NCI-H1436 treated with DMSO at 0.1 percent for 48 hours (cell line): ENCODE results near the gene EBI3.
"Not testable (repeated sequence)": the region's sequence is repeated elsewhere in the genome, so short reads cannot be mapped to it uniquely, and the experiment has no call there.

Experiments
- DNase-seq: peaks from one replicate; lab custom pipeline; 2025; lab: John Stamatoyannopoulos, UW

The EBI3 gene

GRCh38 chr19:4200940-4201542 lies 28.3 kb upstream of the EBI3 start:
- no peak for DNase-seq

DNA sequence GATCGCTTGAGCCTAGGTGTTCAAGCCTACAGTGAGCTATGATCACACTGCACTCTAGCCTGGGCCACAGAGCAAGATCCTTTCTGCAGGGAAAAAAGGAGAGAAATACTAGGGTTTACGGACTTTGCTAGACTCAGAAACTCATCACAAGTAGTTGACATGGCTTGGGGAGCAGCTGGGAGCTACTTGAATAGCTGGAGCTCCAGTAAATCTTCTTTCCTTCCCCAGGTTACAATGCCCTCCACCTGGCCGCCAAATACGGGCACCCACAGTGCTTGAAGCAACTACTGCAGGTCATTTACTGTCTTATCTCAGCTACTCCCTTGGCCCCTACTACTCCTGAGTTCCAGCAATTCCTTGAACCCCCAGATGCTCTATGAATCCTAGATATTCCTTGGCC lies 27.5 kb upstream of the EBI3 start:
- no peak for DNase-seq

GRCh38 chr19:4206818-4207484 lies 22.4 kb upstream of the EBI3 start:
- no peak for DNase-seq

DNA sequence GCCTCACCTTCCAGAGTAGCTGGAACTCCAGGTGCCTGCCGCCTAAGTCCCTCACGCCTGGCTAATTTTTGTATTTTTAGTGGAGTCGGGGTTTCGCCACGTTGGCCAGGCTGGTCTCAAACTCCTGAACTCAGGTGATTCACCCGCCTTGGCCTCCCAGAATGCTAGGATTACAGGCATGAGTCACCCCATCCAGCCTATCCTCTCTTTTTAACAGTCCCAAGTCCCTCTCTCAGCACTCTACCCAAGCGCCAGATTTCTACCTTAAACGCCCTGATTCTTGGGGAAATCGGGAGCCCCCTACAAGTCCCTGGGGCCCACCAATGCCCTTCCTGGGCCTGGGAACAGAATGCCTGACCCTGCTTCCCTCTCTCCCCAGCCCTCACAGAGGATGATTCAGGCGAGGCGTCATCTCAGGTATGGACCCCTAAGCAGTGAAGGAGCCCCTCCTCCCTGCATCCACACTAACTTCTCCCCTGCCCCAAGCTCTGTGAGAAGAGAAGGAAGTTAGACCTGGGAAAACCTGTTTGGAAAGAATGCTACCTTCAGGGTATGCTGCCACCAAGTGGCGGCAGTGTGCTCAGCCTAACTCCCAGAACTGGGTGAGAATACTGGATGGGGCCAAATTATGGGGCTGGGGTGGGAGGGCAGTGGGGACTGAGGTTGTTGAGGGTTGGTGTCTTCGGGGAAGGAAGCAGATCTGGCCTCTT lies 20.8 kb upstream of the EBI3 start:
- no peak for DNase-seq

- DNase-seq: no peak
These were observed 19.1 kb upstream of the EBI3 start for GRCh38 chr19:4210166-4210731.

DNA sequence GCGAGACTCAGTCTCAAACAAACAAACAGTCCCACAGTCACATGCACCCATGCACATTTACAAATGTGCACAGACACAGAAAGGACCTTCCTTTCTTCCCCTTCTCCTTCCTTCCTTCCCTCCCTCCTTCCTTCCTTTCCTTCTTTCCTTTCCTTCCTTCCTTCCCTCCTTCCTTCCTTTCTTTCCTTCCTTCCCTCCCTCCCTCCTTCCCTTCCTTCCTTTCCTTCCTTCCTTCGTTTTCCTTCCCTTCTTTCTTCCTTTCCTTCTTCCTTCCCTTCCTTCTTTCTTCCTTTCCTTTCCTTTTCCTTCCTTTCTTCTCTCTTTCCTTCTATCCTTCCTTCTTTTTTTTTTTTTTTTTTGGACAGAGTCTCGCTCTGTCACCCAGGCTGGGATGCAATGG lies 16.2 kb upstream of the EBI3 start:
- DNase-seq: no peak

DNA sequence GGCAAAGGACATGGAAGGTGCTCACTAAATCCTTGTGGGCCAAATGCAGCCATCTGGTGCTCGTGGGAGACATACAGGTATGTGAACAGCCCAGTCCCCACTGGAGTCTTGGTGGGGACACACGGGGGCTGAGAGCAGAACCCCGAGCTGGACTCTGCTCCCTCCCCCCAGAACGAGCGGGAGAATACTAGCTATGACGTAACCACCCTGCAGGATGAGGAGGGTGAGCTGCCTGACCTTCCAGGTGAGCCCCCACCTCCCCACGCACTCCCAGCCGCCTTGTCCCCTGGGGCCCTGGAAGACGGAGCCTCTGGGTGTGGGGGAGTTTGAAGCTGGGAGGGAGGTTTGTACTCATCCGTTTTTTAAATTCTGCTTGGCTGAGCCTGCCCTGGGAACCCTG lies 13.5 kb upstream of the EBI3 start:
- no peak for DNase-seq

DNA sequence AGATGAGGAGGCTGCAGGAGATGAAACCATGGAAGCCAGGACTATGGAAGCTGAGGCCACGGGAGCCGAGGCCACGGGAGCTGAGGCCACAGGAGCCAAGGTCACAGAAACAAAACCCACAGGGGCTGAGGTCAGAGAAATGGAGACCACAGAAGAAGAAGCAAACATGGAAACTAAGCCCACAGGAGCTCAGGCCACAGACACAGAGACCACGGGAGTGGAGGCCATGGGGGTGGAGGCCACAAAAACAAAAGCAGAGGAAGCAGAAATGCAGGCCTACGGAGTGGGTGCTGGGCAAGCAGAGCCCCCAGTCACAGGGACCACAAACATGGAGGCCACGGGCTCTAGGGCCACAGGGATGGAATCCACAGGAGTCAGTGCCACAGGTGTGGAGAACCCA lies 12.5 kb upstream of the EBI3 start:
- no peak for DNase-seq

DNA sequence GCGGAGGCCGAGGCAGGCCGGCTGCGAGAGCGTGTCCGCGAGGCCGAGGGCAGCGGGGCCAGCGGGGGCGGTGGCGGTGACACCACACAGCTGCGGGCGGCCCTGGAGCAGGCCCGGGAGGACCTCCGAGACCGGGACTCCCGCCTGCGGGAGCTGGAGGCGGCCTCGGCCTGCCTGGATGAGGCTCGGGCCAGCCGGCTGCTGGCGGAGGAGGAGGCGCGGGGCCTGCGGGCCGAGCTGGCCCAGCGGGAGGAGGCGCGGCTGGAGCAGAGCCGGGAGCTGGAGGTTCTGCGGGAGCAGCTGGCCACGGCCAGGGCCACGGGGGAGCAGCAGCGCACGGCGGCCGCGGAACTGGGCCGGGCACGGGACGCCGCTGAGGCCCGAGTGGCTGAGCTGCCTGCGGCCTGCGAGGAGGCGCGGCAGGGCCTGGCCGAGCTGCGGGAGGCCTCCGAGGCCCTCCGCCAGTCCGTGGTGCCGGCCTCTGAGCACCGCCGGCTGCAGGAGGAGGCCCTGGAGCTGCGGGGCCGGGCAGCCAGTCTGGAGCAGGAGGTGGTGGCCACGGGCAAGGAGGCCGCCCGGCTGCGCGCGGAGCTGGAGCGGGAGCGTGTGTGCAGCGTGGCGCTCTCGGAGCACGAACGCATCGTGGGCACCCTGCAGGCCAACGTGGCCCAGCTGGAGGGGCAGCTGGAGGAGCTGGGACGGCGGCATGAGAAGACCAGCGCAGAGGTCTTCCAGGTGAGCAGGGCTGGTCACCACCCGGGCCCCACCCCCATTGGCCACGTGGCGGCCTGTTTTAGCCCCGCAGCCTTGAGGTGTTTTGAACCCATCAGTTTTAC lies 11.7 kb upstream of the EBI3 start:
- no peak for DNase-seq

- DNase-seq: not testable (repeated sequence)
These were observed 10.8 kb upstream of the EBI3 start for GRCh38 chr19:4218523-4218922.

DNA sequence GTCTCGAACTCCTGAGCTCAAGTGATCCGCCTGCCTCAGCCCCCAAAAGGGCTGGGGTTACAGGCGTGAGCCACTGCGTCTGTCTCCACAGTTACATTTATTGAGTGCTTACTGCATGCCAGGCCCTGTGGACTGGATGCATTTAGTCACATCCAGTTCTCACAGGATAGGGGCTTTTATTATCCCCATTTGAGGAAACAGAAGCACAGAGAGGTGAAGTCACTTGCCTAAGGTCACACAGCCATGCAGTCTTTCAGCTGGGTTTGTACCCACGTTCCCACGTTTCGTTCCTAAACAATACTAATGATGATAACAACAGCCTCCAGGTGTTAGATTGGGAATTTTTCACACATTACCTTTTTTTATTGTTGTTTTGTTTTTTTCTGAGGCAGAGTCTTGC lies 9.1 kb upstream of the EBI3 start:
- DNase-seq: no peak

DNA sequence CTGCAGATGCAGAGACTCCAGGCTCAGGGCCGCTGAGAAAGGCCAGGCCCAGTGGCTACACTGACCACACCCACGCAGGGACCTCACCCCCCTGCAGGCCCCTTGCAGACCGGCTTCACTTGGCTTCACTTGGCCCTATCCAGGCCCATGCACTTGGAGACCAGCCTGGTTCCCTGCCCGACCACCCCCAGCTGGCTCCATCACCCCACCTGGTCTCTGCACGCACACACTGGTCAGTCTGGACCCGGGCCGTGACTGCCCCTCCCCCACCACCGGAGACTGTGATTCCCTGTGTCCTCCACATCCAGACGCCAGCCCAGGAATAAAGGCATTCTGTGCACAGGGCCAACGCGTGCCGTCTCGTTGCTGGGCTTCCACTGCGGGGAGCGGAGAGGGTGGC lies 4.9 kb upstream of the EBI3 start:
- DNase-seq: no peak

GRCh38 chr19:4225885-4226284 lies 3.4 kb upstream of the EBI3 start:
- DNase-seq: no peak

DNA sequence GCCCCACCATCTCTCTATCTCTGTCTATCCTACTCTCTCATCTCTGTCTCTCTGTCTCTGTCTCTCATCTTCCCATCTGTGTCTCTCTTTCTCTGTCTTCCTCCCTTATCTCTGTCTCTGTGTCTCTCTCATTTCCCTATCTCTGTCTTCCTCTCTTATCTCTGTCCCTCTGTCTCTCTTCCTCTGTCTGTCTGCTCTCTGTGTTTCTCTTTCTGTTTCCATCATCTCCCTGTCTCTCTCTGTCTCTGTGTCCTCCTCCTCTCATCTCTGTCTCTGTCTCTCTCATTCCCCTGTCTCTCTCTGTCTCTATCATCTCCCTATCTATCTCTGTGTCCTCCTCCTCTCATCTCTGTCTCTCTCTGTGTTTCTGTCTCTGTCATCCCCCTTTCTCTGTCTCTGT lies 1.6 kb upstream of the EBI3 start:
- DNase-seq: no peak

DNA sequence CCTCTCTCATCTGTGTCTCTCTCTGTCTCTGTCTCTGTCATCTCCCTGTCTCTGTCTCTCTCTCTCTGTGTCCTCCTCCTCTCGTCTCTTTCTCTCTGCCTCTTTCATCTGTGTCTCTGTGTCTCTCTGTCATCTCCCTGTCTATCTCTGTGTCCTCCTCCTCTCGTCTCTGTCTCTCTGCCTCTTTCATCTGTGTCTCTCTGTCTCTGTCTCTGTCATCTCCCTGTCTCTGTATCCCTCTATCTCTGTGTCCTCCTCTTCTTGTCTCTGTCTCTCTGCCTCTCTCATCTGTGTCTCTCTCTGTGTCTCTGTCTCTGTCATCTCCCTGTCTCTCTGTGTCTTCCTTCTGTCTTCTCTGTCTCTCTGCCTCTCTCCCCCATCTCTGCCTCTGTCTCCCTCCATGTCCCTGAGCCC lies 551 bp upstream of the EBI3 start:
- no peak for DNase-seq

GRCh38 chr19:4230237-4230636 lies 914 bp downstream of the EBI3 start:
- not testable (repeated sequence) for DNase-seq

DNA sequence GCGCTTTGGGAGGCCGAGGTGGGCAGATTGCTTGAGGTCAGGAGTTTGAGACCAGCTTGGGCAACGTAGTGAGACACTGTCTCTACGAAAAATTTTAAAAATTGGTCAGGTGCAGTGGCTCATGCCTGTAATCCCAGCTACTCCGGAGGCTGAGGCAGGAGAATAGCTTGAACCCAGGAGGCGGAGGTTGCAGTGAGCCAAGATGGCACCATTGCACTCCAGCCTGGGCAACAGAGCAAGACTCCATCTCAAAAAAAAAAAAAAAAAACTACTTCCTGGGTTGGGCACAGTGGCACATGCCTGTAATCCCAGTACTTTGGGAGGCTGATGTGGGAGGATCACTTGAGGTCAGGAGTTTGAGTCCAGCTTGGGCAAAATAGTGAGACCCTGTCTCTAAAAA lies 2.2 kb downstream of the EBI3 start:
- DNase-seq: not testable (repeated sequence)

GRCh38 chr19:4232139-4232538 lies 2.8 kb downstream of the EBI3 start:
- not testable (repeated sequence) for DNase-seq

DNA sequence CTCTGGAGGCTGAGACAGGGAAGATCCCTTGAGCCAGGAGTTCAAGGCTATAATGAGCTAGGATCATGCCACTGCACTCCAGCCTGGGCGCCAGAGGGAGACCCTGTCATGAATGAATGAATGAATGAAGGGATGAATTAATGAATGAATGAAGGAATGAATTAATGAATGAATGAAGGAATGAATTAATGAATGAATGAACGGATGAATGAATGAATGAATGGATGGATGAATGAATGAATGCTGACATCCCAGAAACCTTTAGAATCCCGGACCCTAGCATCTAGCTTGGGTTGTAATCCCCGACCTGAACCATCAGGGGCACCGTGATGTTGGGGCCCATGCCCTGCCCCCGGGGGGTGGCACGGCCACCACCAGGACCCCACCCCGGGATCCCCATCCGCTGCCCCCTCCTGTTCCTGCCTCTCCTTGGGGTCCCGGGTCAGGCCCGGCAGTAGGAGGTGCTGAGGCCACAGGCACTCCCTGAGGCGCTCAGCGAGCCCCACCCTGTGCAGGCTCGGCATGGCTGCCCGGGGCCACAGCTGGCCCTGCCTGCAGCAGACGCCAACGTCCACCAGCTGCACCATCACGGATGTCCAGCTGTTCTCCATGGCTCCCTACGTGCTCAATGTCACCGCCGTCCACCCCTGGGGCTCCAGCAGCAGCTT lies 3.4 kb downstream of the EBI3 start:
- no peak for DNase-seq

GRCh38 chr19:4233282-4233853 lies 4.0 kb downstream of the EBI3 start:
- DNase-seq: no peak

DNA sequence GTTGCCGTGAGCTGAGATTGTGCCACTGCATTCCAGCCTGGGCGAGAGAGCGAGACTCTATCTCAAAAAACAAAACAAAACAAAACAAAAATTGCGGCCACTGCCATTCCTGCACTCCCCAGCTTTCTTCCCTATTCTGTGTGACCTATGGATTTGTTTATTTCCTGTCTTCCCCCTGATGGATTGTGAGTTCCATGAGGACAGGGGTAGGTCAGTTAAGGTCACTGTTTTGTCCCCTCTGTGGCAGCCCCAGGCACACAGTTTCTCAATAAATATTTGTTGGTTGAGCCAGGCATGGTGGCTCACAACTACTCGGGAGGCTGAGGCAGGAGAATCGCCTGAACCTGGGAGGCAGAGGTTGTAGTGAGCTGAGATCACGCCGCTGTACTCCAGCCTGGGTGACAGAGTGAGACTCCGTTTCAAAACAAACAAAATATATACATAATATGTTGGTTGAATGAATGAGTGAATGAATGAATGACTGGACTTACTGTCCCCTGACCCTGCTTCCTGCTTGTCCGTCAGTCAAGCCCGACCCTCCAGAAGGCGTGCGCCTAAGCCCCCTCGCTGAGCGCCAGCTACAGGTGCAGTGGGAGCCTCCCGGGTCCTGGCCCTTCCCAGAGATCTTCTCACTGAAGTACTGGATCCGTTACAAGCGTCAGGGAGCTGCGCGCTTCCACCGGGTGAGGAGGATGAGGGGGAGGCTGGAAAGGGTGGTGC lies 5.0 kb downstream of the EBI3 start:
- DNase-seq: no peak
